GM21423 (cell line): ENCODE results near the gene RAB1B.
A peak's percentile ranks its signal among the peaks of the same experiment; 100 is the strongest.

Experiments
- ATAC-seq: cut with Tn5 transposase; IDR thresholded peaks from one replicate; pipeline ENCODE4 v1.9.1; 2021; ENCODE audit warnings: mild to moderate bottlenecking, moderate library complexity; ENCODE audit not compliant: unreplicated experiment

RAB1B gene

DNA sequence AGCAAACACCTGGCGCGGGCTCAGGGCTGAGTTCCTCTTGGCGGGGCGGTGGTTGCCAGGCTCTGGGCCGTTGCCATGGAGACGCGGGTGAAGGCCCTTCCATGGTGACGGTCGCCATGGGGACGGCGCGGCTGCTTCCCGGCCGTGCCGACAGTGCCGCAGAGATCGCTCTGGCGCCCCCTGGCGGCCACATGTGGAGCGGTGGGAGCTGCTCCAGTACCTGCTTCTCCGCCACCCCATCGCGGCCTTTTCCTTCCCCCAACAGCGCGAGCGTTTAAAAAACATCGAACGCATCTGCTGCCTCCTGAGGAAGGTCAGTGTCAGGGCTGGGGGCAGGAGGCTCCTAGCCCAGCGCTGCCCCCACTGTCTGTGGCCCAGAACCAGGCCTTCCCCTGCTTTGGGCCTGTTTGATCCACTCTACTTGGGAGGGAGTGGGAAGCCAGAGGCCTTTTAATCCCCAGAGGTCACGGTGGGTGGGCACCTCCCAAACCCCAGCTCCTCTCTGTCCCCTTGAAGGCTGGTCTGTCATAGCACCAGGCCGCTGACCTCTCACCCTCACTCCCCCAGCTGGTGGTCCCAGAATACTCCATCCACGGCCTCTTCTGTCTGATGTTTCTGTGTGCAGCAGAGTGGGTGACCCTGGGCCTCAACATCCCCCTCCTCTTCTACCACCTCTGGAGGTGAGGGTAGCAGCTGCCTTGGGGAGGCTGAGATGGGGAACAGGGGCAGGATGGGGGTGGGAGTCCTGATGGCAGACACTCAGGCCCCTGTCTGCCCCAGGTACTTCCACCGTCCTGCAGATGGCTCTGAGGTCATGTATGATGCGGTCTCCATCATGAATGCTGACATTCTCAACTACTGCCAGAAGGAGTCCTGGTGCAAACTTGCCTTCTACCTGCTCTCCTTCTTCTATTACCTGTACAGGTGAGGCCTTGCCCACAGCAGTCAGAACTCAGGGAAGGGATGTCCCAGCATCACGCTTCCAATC is 14.3 kb downstream of the RAB1B start:
- ATAC-seq: peak; percentile 79

DNA sequence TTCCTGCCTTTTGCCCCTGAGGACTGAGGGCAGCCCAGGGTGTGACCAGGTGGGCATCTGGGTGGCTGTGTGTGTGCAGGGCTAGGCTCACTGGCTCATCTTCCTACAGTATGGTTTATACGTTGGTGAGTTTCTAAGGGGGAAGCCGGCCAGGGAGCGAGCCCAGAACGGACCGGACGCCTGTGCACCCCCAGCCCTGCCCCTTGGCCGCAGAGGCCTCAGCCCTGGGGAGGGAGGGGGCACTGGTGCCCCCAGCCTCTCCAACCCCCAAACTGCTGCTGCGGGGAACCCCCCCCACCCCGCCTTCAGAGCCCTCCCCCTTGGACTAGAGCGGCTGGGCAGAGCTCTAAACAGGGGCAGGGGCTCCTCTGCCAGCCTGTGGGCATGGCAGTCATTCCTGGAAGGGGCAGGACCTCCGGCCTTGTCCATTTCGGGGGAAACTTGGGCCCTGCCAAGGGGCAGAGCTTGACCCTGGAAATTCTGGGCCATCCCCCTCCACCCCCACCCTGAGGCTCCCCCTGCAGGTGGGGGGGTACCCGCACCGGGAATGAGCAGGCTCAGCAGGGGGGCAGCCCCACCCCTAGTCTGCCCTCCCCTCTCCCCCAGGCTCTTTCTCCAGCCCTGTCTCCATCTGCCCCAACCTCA is 15.1 kb downstream of the RAB1B start:
- ATAC-seq: no peak

DNA sequence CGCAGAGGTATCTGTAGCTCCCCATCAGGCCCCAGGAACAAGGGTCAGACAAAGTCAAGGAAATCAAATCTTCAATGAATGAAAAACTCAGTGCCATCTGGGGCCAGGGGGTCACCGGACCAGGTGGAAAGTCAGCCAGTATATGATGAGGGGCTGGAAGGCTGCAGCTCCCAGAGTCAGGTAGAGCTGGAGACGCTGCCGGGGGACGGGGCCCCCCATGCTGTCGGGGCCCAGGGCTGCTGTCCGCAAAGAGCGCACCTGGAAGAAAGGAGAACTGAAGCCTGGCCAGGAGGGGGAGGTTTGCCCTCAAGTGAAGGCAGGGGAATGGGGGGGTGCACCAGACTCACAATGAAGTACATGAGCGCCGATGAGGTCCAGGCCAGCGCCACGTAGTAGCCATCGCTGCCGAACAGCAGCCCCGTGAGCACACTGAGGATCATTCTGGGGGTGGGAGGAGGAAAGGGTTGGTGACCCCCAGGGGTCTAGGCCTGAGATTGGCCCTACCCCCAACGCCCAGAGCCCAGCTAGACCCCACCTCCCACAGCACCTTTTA is 16.2 kb downstream of the RAB1B start:
- ATAC-seq: no peak

GRCh38 chr11:66285250-66285947 is 17.0 kb downstream of the RAB1B start:
- ATAC-seq: no peak

- no peak for ATAC-seq
Observed at GRCh38 chr11:66286699-66287098, 18.3 kb downstream of the RAB1B start.

DNA sequence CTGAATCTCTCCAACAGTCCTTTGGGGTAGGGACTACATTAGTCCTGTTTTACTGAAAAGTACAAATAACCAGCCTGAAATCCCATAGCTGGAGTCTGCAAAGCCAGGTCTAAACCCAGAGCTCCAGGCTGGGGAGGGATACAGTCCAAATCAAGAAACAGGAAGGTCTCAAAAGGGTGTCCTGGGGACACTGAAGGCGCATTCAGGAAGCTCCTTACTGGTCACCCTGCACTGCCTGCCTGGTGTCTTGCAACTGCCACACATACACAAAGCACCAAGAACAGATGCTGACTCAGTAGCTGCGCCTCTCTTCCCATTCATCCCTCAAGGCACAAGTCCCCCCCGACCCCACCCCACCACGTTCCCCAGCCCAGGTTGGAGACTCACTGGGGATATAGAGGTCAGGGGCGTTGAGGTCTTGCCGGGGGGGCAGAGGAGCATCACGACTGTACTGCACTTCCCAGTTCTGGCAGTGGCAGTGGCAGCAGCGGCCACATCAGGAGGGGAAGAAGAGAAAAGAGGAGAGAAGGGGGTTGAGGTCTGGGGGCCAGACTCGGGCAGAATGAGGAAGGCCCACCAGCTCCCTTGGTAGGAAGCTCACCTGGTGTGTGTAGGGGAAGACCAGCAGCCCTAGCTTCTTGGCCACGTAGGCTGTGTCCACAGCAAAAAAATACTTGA is 18.9 kb downstream of the RAB1B start:
- no peak for ATAC-seq

DNA sequence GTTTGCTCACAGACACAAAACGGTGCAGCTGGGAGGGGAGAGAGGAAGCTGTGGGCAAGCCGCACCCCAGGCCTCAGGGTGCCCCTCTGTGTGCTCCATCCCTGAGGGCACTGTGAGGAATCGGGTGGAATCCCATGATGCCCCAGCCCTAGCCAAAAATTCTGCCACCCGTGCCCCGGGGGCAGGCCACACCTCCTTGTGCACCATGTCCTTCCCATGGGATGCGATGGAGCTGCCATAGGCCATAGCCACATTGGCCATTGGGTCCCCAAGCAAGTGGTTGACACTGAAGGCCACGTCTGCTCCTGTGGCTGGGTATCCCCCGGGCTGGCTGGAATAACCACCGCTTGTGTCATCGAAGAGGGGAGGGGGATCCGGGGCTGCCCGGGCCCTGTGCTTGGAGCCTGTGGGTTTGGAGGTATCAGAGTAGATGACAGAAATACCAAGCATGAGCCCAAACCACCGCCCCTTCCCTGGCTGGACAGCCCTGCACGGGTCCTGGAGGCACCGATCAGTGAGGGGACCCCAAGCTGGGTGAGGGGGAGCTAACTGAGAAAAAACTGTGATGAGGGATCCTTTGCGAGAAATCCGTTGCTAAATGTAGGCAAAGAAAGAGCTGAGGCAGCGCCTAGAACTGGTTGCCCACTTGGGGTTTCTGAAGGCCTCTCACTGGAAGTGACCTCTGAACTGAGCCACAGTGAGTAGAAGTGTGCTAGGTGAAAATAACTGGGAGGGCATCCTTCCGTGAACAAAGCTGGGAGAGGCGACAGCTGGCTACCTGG is 19.6 kb downstream of the RAB1B start:
- no peak for ATAC-seq

DNA sequence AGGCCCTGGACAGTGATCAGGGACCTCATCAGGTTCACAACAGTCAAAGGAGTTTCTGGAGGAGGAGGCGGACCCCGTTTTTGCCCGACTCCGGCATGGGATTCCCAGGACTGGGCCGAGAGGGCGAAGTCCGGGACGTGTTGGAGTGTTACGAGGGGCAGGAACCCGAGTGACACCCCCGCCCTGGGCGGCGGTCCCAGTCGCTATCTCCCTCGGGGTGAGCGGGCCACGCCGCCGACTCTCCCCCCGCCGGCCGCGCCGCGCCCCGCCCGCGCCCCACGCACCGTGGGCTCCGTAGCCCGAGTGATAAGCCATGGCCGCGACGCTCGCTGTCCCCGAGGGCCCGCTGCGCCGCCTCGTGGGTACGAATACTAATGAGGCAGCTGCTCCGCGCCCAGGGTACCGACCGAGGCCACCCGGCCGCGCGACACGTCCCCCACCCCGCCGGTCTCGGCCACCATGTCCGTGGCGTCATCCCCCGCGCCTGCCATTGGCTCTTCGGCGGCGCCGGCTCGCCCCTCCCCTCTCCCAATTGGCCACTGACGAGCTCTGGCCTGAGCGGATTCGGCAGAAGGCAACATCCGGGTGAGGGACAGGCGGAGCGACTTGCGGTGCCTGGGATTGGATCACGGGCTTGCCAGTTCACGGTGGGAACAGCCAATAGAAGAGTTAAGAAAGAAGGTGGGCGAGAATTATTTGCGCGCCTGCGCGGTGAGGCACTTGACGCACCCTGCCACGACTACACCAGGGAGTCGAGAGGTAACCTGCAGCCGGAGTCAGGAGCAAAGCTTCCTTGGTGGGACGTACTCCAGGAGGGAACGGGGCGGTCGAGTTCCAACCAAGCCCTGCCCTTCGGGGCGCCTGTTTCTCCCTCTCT is 20.5 kb downstream of the RAB1B start, which contains the start of gene YIF1A:
Gene YIF1A, minus strand, starts transcription at position 473 of the 877 bp plus-strand sequence. Its CDS starts 158 bp downstream, at position 315.
- ATAC-seq: peak; percentile 90

- peak; percentile 39 for ATAC-seq
Observed at GRCh38 chr11:66289548-66290329, 21.3 kb downstream of the RAB1B start.

GRCh38 chr11:66290330-66290621 is 21.8 kb downstream of the RAB1B start:
- no peak for ATAC-seq

- no peak for ATAC-seq
Observed at GRCh38 chr11:66291303-66291705, 22.9 kb downstream of the RAB1B start.

GRCh38 chr11:66291706-66292542 is 23.5 kb downstream of the RAB1B start, which contains the start of gene TMEM151A:
Gene TMEM151A (plus strand): TSS chr11:66291894. CDS start chr11:66292014, 120 bp downstream.
- no peak for ATAC-seq

DNA sequence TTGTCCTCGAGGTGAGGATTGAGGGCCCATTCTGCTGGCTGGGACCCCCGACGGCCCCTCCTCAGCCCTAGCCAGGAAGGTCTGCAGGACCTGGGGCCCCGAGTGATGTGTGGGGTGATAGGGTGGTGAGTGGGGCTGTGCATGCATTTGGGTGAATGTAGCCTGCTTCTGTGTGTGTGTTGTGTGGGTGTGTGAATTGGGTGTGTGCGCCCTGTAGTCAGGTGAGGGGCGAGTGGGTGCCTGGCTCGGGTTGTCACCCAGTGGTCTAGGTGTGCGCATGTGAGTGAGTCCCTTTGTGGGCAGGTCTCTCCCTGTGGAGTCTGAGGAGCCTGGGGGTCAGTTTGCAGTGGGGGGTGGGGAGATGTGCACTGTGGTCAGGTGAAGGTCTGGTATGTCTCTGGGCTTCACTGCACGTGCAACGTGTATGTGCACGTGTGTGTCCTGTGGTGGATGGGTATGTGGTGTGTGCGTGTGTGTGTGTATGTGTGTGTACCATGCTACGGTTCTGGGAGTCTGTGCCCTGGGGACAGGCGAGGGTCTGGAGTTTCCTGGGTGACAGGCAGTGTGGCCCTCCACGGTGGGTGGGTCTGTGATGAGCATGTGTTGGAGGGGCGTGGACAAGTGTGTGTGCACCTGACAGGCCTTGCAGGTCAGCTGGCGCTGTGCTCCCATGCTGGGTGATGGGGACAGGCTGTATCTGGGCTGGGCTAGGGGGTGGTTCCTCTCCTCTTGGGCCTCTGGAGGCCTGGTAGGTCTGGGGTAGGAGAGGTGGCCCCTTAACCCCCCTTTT is 24.3 kb downstream of the RAB1B start:
- no peak for ATAC-seq

GRCh38 chr11:66293352-66293751 is 24.9 kb downstream of the RAB1B start:
- no peak for ATAC-seq

DNA sequence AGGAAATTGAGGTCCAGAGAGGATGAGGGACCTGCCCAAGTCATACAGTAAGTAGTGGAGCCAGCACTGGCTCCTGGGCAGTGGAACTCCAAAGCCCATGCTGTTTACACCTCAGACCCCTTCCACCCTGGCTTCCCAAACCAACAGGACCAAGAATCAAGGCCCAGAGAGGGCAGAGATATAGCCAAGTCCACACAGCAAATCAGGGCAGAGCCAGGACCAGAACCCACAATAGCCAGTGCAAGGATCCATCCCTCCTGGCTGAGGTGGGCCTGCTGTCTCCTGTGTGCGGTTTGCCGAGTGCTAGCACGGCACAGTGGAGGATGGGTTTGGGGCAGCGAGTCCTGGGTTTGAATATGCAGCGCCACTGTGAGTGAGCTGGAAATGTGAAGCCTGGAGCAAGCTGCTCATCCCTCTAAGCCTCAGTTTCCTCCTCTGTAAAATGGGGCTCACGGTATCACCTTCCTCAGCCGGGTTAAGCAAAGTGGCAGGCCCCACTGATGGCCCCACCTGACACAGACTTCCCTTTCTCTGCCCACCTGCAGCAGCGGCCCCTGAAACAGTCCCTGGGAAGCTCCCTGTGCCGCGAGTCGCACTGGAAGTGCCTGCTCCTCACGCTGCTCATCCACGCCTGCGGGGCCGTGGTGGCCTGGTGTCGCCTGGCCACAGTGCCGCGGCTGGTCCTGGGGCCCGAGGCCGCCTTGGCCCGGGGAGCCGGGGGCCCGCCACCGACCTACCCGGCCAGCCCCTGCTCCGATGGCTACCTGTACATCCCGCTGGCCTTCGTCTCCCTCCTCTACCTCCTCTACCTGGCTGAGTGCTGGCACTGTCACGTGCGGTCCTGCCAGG is 25.6 kb downstream of the RAB1B start:
- ATAC-seq: no peak
